NOMO-1 (cell line): ENCODE data around the gene DMXL1.
A peak's percentile ranks its signal among the peaks of the same experiment; 100 is the strongest.

Experiments
- DNase-seq, 2 experiments: peaks; one replicate each; lab custom pipeline; 2025; ENCODE audit not compliant: unreplicated experiment in 2 of 2; lab: John Stamatoyannopoulos, UW

The DMXL1 gene, protein sequence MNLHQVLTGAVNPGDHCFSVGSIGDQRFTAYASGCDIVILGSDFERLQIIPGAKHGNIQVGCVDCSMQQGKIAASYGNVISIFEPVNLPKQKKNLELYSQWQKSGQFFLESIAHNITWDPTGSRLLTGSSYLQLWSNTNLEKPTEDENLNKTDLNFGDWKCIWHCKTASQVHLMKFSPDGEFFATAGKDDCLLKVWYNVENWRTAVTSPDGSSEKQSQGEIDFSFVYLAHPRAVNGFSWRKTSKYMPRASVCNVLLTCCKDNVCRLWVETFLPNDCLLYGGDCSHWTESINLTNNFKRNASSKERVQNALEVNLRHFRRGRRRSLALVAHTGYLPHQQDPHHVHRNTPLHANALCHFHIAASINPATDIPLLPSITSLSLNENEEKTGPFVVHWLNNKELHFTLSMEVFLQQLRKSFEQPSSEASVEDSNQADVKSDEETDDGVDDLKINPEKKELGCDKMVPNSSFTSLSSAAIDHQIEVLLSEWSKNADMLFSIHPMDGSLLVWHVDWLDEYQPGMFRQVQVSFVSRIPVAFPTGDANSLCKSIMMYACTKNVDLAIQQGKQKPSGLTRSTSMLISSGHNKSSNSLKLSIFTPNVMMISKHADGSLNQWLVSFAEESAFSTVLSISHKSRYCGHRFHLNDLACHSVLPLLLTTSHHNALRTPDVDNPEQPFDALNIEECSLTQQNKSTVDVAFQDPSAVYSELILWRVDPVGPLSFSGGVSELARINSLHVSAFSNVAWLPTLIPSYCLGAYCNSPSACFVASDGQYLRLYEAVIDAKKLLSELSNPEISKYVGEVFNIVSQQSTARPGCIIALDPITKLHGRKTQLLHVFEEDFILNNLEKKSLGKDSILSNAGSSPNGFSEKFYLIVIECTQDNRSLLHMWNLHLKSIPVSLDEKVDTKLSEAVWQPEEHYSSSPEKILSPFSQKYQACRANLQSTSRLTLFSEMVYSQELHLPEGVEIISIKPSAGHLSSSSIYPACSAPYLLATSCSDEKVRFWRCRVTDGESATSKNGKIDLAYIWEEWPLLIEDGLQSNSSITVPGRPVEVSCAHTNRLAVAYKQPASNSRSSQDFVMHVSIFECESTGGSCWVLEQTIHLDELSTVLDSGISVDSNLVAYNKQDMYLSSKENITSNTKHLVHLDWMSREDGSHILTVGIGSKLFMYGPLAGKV (N-terminal part only)

DNA sequence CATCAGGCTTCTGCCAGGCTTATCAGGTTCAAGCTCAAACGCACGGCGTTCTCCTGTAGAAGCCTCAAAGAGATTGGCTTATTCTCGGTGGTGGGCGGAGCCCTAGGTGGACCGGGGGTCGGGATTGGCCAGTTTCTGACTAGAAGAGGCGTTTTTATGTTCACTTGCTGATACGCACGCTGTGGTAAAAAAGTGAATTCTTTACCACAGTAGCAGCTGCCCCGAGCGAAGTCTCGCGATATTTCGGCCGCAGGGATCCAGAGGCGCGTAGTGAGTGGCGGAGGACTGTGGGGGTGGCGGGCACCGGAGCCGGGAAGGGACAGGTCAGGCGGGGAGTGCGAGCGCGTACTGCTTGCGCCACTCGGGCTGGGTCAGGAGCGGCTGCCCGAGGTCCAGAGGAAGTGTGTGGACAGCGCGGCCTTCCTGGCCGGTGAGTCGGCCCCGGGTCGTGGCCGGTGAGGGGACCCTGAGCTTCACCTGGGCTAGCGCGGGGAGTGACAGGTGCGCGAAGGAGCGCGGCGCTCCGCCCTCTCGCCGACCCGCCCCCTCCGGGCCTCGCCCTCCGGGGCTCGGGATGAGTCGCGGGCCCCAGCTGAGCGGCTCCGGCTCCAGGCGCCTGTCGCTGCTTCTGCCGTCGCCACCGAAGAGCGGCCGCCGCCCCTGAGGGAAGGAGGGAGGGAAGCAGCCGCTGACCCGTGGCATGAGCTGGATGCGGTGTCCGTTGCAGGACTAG lies at the start of gene DMXL1:
DMXL1 (plus strand) TSS at position 260 of the 733 bp plus-strand sequence. CDS start 483 bp downstream, outside the sequence.
- DNase-seq: peak; percentile 97 to 99

DNA sequence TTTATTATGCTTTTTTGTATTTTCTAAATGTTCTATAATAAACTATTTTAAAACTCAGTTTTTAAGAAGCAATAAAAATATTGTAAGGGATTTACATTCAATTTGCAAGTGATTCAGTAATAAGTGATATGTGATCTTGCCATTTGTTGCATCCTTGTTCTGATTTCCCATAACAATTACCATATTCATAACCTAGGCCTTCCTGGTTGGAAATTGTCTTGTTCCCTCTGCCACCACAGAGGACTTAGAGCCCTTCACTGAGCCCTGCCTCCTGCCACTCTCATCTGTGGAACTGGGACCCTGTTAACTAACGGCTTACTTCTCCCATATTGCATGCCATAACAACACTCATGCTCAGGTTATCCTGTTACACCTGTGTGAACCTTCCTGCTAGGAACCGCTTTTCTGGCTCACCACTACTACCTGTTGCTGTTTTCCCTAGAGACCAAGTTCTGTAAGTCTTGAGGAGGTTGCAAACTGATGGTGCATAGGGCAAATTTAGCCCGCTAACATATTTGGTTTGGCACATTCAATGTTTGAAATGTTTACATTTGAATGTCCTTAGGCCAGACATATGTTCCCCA lies 49.6 kb upstream of the DMXL1 start:
- no peak for DNase-seq

DNA sequence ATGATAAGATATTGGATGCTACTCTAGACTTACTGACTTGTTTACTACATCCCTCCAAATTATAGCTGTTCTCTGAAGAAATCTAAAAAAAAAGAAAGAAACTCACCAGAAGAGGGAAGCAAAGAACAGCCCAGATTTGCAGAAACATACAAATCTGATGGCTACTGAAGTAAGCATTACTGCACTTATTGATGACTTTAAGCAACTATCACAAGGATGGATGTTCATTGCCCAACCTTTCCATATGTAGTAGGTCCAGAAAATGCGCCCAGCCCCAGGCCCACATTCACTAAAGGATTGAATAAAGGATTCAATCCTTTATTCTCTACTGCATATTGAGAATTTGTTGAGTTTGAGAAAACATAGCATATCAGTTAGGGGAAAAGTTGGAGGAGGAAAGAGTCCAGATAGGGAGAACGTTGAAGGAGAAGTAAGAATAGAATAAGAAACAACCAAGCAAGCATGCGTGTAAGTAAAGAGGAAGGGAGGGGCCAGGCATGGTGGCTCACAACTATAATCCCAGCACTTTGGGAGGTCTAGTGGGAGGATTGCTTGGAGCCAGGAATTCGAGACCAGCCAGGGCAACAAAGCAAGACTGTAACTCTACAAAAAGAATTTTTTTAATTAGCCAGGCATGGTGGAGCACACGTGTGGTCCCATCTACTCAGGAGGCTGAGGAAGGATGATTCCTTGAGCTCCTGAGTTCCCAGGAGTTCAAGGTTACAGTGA lies 48.7 kb upstream of the DMXL1 start:
- peak in 1 of 2 experiments; percentile 75 for DNase-seq

DNA sequence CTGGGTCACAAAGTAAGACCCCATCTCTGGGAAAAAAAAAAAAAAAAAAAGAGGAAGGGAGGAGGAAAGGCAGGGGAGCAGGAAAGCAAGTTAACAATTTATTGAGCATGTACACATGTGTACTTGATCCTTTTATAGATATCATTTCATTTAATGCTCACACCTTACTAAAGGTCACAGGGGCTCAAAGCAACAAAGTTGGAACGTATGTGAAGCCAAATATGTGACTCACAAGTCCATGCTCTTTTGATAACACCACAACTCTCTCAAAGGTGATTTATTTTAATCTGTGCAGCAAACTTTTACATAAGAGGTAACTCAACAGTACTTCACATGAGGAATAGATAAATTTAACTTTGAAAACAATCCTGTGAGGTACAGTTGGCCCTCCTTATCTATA lies 48.1 kb upstream of the DMXL1 start:
- DNase-seq: no peak

DNA sequence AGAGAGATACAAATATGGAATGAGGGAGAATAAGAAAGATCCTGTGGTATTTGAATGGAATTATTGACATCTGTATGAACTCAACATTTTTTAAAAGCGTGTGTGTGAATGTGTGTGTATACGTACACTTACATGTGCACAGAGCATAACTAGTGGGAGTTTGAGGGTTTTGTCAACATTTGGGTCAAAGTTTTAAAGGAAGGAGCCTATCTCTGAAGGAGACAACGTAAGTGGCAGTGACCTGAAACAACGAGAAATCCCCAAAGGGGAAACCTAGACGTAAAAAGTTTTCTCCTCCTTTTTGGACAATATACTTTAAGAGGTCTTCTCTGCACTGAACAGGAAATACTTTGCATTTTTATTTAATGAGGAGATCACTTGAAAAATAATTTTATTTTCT lies 42.3 kb upstream of the DMXL1 start:
- DNase-seq: no peak

DNA sequence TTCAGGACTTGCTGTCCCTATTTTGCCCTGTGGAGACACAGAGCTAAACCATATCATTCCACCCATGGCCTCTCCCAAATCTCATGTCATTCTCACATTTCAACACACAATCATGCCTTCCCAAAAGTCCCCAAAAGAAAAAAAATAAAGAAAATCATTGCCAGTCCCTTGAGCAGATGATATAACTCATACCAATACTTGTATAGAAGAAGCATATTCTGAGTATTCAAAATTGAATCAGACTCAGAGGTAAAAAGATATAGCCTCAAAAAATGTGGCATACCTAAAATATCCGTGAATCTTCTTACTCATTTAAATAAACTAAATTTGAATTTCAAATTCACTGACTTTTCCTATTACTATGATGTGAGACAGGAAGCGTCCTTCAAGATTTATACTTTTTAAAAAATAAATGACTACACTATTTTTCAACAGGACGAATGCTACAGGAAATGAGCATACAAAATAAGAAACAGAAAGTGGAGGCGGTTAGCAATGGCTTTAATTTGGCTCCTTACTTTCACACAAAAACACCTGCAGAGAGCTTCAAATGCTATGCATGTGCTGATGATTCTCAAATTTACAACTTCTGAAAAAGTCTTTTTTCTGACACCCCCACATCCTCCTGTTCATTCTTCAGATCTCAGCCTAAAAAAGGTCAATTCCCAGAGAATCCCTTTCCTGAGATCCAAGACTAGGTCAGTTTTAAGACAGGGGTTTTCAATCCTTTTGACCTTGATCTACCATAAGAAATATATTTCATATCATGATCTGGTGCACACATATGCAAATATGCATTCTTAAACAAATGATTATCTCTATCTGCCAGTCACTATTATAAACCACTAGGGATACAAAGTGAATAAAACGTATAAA lies 39.6 kb upstream of the DMXL1 start:
- no peak for DNase-seq

DNA sequence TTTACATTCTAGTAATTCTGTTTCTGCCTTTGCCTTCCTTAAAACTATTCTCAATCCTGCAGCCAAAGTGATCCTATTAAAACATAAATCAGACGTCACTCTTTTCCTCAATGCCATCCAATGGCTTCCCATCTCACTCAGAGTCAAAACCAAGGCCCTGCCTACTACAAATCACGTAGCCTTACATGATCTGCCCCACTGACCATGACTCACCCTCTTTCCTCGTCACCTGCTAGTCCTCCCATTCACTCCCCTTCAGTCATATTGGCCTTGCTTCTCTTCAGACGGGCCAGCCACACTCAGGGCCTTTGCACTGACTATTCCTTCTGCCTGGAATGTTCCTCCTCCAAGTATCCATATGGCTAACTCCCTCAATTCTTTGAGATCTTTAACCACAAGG lies 39.0 kb upstream of the DMXL1 start:
- no peak for DNase-seq

DNA sequence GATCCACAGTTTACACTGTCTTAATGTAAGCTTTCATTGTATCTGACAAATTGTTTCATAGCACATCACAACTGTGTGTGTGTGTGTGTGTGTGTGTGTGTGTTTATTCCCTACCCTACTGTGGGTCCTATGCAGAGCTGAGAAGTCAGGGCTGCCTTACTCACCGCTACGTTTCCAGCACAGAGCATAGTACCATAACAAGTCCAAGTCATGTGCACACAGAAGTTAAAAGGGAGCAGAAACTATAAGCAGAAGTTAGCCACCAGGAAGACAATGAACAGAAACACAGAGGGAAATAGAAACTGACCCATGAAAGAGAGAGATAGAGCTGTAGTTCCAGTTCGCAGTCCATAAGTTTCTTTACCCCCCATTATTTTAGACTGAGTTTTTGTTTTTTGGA lies 38.2 kb upstream of the DMXL1 start:
- DNase-seq: peak; percentile 39 to 63

DNA sequence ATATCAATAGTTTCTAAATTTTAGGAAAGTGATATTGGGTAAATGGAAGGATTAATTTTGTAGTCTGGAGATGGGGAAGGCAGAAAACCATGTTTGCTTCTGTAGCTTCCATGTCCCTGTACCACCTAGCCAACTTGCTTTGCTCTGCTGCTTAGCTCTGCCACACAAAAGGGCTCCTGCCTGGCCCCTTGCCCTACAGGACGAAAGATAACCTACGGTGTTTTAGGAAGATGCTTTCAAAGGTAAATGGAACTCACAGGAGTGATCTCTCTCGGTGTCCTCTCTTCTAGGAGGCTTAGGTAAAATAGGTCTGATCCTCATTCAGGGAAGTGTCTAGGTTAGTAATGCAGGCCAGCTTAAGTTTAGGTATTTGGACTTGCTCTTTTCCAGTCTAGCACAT lies 37.8 kb upstream of the DMXL1 start:
- no peak for DNase-seq

DNA sequence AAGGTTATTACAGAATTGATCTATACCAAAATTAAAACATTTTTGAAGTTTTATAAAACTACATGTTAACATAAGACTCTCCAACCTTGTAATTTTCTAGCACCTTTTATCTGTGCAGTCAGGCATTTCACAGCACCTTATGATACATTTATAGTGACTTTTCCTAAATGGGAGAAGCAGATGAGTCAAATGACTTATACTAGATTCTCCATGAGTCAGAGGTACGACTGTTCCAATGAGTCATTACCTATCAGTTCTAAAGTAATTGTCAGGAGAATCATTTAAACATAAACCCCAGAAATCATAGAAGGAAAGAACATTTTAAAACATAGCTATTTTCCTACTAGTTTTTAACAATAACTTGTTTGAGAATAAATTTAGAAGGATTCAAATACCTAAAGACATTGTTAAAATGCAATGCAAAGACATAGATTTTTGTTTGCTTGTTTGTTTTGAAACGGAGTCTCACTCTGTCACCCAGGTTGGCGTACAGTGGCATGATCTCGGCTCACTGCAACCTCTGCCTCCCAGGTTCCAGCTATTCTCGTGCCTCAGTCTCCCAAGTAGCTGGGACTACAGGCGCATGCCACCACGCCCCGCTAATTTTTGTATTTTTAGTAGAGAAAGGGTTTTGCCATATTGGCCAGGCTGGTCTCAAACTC lies 34.7 kb upstream of the DMXL1 start:
- no peak for DNase-seq

DNA sequence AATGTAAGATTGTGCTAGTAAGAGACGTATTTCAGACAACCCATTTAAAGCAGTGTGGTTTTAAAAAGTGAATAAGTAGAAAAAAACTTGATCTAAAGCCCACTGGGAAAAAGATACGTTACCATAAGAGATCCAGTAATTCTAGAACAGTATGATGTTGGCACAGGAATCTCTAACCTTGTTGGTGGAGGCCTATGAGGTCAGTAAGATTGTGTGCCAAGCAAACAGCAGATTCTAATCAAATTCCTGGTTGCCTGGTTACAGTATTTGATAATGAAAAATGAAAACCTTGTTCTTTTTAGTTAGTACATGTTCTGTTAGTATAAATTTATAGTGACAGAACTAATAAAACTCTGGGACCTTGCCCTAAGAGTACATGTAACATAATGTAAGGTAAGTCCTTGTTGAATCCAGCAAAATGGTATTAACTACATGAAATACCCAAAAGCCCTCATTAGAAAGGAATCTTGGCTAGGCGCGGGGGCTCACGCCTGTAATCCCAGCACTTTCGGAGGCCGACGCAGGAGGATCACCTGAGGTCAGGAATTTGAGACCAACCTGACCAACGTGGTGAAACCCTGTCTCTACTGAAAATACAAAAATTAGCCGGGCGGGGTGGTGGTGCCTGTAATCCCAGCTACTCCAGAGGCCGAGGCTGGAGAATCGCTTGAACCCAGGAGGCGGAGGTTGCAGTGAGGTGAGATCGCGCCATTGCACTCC lies 33.2 kb upstream of the DMXL1 start:
- no peak for DNase-seq

DNA sequence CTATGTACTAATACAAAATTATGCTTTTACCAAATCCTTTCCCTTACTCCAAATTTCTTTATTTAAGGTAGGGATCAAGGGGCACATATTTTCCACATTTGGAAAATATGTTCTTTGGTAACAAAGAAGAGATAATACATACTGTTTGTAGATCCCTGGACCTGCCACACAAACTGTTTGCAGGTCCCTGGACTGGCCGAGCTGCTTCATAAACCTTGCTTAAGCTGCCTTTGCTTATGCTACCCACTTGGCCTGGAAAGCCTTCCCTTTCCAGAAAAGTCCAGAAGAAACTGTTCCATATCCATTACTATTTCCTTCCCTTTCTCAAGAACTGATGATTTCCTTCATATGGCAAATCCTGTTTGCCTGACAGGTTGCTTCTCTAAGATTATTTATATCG lies 22.6 kb upstream of the DMXL1 start:
- no peak for DNase-seq

DNA sequence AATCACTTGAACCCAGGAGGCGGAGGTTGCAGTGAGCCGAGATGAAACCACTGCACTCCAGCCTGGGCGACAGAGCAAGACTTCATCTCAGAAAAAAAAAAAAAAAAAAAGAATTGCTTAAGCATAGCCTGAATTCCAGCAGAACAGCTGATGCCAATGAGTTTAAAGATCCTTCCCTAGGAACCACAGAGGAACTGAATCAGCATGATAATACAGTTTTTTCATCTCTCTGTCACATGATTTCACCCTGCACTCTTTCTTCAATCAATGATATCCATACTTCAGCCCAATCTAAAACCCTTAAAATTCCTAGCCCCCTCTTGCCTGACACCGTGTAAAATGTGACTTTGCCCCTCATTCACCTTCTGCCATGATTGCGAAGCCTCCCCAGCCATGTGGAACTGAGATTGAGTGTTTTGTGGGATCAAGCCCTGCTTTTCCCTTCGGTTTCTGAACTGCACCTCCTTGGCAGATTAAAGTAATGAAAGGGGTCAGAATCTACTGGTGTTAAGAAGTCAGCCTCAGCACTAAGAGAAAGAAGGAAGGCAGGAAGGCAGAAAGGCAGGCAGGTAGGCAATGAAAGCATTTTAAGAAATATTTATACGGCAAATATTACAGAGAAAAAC lies 20.9 kb upstream of the DMXL1 start:
- DNase-seq: peak in 1 of 2 experiments; percentile 32

DNA sequence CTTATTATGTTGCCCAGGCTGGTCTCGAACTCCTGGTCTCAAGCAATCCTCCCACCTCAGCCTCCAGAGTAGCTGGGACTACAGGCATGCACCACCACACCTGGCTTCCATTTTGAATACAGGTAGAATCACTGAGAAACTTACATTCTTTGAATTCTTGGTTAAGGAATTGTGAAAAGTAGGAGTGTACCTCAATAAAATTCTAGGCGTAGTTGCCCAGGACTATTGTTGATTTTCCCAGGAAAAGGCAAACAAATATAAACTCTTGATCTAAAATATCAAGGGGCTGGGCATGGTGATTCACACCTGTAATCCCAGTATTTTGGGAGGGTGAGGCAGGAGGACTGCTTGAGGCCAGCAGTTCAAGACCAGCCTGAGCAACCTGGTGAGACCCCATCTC lies 16.8 kb upstream of the DMXL1 start:
- DNase-seq: no peak

DNA sequence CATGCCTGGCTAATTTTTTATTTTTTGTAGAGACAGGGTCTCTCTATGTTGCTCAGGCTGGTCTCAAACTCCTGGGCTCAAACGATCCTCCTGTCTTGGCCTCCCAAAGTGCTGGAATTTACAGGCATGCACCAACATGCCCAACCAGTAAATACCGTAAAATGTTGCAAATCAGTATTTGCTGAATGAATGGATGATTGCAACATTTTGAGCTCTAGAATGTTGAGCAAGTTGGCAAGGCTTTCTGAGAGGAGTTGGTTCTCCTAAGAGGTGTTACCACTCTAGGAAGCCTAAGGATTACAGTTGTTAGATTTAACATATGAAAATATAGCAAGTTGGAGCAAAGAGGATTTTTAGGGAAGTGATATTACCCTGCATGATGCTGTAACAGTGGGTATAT lies 15.6 kb upstream of the DMXL1 start:
- peak; percentile 46 to 50 for DNase-seq

DNA sequence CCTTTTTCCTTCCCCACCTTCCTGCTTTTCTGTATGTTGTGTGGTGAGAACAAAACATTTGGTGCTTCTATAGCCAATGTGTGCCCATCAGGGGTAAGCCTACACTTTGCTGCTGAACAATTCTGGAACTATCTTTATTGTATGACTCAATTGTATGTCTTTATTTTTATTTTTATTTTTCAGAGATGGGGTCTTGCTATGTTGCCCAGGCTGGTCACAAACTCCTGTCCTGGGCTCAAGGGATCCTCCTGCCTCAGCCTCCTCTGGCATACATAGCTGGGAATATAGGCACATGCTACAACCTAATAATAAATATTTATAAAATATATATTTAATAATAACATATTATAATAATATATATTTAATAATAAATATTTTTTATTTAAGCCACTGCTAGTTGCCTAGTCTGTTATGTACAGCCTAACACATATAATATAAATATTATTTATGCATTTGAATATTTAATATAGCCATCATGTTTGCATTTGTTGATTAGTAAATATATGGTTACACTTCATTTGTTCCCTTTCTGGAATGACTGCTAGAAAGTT lies 11.8 kb upstream of the DMXL1 start:
- no peak for DNase-seq
